GM18499 (cell line): ENCODE data around the gene HSD11B1.

Source experiments
- ATAC-seq: cut with Tn5 transposase; IDR thresholded peaks from one replicate; pipeline ENCODE4 v1.9.1; 2021; ENCODE audit warnings: moderate number of reproducible peaks; ENCODE audit not compliant: insufficient read depth, unreplicated experiment

The HSD11B1 gene

DNA sequence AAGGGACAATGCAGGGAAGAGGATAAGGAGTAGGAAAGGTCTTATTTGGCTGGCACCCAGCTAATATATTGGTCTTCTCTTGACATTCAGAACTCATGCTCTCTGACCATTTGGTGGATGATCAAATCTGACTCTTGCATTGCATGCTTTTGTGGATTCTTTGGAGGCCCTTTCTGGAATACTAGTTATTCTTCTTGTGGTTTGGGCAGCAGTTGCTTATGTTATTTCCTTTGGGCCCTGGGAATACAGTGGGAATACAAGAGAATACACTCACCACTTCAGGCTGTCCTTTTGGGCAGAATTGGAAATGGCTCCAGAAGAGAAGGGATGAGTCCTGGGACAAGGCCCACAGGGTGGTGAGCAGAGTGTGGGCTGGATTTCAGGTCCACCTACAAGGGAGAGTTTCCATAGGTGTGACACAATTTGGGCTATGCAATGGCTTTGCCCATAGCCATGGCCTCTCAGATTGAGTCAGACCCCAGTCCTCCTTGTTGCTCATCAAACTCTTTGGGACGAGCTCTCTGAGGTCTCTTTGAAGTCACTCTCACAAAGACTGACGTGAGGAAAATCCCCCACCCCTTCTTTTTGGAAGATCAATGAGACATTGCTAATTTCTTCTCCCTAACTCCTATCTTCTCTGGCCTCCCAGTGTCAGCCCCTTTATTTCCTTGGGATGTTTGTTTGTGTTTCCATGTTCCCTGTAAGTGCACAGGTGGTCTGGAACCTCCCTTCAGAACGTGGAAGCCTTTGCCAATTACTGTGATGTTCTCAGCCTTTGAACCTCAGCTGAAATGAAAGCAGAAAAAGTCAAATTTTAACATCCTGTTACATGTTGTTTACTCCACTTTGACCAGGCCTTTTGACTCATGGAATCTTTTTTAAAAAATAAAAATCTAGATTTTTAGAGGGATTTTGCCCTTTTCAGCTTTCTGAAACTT is 19.4 kb downstream of the HSD11B1 start:
- ATAC-seq: no peak

DNA sequence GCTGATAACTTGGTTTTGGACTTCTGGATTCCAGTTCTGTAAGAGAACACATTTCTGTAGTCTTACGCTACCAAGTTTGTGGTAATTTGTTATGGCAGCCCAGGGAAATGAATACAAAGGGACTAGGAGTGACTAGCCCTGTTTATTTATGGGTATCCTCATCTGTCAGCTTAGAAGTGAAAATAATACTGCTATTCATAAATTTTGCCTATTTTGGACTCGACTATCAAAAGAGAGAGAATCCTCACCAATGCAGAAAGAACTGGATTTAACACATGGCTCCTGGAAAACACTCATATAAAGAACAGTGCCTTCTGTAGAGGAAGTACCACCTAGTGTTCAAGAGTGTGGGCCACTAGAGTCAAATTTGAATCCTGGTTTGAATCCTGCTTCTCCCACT is 22.6 kb downstream of the HSD11B1 start:
- ATAC-seq: no peak

DNA sequence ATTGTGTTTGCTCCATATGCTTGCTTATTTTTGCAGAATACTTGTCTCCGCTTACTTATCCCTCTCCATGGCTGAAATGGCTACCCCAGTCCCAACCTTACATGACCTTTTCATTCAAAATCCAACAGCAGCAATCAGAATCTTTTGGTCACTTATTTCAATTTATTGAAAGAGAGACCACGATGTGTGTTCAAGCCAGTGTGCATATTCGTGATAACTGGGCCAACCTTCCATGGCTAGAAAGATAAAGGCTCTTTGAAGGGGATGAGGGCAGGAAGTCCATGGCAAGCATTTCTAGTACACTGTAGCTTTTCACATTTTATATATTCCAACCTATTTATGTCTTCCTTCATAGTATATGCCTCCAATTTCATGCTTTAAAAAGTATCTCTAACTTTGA is 23.1 kb downstream of the HSD11B1 start:
- no peak for ATAC-seq

DNA sequence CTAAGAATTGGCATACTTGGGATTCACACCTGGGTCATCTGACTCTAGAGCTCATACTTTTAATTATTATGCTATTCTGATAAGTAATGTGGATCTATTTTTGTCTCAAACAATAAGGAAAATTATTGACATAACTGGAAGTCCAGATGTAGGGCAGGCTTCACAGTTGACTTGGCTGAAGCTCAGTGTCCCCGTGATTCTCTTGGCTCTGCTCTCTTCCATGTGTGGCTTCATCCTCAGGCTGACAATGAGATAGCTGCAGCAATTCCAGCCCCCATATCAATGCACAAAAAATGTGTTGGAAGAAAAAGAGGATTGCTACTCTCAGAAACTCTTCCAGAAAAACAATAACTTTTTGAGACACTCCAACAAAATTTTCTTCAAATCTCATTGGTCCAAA is 23.8 kb downstream of the HSD11B1 start:
- no peak for ATAC-seq

DNA sequence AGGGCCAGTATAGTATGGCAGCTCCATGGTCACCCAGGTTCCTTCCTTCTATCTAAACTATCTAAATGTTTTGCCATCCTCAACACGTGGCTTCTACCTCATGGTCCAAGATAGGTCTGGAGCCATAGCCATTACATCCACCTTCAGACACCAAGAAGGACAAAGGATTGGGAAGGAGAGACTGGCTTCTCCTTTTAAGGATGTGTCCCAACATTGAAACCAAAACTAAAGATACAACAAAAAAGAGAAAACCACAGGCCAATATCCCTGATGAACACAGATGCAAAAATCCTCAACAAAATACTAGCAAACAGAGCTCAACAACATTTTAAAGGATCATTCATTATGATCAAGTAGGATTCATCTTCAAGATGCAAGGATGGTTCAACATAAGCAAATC is 24.8 kb downstream of the HSD11B1 start:
- ATAC-seq: no peak

DNA sequence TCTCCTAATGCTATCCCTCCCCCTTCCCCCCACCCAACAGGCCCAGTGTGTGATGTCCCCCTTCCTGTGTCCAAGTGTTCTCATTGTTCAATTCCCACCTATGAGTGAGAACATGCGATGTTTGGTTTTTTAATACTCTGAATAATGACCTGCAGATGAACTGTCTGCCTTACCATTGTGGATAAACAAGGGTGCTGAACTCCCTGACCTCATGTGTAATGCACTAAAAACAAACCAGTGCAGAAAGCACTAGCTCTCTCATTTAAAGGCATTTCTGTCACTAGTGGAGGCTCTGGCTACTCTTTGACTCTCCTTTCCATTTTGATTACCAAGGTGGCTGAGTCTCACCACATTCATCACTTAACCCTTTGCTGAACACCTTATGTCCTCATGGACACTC is 28.1 kb downstream of the HSD11B1 start:
- ATAC-seq: no peak

DNA sequence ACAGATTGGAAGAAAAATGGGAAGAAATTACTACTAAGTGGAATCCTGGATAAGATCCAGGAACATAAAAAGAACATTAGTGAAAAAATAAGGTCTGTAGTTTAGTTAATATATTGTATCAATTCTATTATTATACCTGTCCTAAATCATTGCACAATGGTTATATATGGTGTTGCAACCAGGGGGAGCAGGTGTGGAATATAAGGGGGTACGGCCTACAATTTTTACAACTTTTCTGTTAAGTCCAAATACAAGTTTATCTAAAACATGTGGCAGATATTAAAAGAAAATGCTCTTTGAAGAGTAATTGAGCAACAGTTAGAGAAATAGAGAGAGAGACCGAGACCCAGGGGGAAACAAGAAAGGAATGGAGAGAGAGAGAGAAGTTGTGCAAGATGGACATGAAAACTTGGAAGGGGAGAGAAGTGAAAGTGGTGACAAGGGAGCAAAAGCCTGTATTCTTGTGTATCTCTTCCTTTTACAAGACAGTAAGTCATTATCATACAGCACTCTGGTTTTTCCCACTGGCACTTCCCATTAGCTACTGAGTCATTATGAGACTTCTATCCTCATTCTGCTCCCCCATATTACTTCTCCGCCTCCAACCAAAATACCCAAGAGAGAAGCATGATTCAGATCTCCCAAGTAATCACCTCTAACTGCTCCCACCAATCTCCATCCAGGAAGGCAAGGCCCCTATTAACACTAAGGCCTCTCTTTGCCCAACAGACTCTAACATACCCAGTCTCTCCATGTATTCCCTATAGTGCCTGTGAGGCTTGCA is 29.0 kb downstream of the HSD11B1 start:
- no peak for ATAC-seq

DNA sequence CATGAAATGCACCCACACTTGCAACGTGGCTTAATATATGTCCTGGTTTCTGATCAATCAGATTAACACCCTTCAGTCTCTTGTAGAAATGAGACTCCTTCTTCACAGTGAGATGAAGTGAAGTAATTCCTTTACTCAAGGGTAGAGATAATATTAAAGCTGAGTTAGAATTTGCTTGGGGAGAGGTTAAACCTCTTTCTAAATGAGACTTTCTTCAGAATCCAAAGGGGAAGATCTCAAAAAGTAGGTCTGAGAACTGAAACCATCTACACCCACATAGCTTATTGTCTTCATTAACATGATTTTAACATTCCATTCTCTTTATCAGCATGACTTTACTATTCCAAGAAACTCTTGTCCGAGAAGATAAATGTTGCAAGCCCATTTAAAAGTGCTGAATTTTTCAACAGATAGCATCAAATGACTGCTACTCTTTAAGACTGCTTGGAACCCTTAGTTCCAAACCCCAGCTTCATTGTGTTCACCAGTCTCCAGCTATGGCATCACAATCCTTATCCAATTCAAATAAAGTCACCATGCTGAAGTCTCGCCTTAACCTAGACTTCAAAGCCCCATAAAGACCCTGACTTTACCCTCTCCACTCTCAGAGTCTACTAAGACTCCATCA is 32.0 kb downstream of the HSD11B1 start:
- no peak for ATAC-seq

DNA sequence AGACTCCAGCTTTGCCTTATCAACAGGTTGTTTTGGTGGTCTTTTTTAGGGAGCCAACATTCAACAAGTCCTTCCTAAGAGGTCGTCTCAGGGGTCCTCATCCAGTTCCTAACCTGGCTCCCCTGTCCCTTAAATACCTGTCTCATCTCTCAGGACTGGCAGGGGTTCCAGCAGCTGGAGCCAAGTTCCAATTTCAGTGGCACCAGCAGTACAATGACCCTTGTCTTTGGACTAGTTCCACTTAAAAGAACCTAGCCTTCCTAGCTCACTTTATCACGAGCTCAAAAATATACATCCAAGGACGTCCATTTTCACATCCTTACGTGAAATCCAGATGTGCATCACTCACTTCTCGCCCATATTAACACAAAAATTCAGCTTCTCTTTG is 32.5 kb downstream of the HSD11B1 start:
- no peak for ATAC-seq

DNA sequence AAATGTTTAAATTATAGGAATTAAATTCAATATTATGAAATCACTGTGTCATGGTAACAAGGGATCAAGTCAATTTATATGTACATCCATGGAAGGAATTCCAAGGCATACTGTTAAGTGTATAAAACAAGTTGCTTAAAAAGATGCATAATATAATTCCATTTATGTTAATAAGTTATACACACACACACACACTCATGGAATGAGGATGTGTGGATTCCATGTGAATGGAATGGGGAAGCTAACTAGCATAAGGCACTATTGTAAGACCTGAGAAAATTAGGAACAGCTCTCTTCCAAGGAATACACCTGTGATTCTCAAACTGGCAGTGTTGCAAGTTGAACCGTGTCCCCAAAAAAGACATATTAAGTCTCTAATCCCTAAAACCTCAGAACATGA is 33.6 kb downstream of the HSD11B1 start:
- ATAC-seq: no peak

DNA sequence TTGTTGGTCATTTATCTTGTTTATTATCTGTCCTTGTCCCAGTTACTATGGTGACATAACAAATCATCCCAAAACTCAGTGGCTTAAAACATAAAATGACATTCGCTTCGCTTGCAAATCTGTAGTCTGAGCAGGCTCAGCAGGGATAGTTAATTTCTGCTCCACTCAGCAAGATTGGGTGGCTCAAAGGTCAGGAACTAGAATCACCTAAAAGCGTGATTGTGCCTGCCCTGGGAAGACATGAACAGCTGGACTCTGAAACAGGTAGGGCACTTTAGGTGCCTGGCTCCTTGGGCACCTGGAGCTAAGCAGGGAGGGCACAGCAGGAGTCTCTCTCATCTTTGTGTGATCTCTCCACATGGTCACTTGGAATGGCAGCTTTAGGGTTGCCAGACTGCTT is 36.5 kb downstream of the HSD11B1 start:
- ATAC-seq: no peak

DNA sequence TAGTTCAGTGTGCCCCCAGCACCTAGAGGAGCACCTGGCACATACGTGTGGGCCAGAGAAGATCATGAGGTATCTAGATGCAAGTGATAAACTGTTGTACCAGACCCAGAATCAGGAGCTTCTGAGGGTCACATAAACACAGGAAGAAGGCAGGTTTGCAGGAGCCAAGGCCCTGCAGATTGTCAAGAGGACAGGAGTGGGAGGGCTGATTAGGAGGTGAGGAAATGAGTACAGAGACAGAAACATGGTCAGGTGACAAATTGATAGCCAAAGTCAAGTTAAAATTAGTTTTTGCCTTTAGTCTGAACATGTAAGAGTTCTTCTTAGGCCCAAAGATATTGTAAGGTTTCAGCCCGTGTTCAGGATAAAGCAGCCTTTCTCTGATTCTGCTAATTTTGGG is 37.2 kb downstream of the HSD11B1 start:
- no peak for ATAC-seq

DNA sequence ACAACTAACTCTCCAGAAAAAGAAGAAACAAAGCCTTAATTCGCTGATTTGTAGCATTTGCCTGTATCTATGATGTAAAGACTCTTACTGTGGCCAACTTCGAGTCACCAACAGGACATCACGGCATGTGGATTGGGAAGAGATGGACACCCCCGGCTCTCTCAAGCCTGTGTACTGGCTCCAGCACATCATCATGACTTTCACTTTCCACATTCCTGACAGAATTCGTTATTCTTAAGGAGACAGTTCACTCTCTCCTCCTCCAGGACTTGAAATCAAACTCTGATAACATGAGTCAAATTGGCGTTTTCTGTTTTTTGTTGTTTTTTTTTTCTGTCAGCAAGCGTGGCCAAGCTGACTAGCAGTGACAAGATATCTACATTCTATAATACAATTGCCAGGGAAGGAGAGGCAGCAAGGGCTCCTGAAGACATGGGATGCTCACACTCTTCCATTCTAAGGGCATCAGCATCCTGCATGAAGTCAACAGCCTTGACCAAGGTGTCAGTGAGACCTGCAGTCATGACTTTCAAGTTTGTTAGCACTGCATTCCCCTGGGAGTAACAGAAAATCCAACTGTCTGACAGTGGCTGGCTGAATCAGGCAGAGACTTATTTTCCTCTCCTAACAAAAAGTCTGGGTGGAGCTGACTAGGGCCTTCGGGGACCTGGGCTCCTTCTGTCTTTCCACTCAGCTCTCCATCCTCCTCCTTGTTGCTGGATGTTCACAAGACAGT is 37.9 kb downstream of the HSD11B1 start:
- ATAC-seq: no peak

DNA sequence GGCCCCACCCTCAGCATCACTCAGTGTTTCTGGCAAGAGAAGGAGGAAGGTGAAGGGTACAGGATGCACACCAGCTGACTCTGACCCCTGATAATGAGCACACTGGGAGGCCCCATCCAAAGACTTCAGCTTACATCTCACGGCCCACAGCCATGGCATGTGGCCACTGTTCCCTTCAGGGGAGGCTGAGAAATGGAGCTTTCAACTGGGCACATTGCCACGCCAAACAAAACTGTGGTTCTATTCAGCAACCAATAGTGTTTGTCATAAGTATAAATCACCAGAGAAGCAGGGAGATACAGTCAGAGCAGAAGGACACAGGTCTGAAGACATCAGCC is 38.5 kb downstream of the HSD11B1 start:
- no peak for ATAC-seq

DNA sequence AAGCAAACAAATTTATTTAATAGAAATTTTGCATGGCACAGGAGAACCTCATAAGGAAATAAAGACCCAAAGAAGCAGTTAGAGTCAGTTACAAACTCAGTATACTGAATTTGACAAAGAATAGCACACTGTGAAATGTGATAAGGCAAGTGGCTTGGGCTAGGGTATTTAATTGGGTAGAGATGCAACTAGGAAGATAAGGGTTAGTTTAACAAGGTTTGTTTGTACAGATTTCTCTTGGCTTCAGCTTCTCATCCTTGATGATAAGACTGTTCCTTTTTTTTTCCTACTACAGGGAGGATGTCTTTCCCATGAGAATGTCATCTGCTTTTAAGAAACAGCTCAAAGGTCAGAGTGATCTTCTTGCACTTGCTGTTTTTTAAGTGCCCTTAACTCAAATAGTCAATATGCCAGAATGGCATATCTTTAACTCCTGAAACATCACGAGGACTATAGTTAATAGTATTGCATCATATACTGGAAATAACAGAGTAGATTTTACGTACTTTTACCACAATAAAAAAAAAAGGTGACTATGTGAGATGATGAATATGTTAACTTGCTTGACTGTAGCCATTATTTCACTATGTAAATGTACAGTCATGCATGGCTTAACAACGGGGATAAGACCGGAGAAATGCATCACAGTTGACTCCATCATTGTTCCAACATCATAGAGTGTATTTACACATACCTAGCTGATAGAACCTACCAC is 42.0 kb downstream of the HSD11B1 start:
- no peak for ATAC-seq

DNA sequence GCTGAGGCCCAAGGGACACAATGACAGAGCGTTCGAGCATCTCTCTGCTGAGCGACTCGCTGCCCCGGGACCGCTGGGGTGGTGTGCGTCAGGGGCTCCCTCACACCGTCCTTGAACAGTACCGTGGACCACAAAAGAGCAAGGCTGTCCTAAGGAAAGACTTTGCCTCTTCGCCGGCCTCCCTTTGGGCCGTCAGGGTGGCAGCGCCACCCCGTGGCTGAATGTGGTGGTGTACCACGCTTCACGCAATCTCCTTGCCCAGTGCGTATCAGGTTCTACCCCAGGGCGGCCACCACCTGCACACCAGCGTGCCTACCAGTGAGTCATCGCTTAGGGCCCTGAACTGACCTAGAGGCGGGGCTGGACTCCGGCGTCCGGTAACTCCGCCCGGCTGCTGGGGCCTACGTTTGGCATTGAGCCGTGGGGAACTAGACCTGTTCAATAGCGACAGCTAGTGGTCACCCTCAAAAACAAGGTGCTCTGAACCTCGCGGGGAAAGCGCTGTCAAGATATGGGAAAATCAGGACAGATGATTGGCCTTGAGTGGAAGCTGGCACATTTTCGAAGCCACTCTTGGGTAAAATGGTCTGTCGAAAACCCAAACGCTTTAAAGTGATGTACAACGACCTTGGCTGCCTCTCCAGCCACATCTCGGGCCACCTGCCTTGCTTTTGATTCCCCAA is 43.1 kb downstream of the HSD11B1 start:
- ATAC-seq: peak; percentile 54

DNA sequence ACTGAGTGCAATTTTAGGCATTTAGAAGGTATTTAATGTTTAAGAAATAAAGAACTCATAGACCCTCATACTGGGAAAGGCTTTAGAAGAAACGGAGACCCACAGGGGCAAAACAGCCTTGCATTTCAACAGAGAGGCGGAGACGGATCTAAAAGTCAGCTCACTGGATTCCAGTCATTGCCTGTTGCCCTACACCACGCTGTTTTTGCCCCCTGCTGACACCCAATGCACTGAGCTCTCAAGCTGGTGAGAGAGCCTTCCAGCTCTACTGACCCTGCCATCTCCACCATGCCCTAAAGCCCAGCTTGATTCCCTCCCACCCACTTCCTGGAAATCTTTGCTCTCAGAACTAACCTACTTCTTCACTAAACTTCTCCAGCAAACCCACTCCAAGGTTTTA is 44.0 kb downstream of the HSD11B1 start:
- ATAC-seq: no peak

DNA sequence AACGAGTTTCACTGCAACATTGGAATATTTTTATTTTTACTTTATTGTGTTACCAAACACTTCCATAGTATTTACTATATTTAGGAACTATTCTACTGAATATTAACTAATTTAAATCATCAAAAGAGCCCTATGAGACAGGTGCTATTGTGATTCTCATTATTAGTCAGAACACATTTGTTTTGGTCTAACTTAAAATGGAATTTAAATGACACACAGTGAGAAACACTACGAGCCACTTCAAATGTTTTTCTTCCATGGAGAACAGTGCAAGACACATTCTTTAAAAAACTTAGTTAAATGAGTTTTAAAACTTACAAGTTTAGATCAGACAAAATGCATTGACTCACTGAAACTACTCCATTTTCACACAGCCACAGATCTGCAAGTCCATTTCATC is 44.6 kb downstream of the HSD11B1 start:
- ATAC-seq: no peak

DNA sequence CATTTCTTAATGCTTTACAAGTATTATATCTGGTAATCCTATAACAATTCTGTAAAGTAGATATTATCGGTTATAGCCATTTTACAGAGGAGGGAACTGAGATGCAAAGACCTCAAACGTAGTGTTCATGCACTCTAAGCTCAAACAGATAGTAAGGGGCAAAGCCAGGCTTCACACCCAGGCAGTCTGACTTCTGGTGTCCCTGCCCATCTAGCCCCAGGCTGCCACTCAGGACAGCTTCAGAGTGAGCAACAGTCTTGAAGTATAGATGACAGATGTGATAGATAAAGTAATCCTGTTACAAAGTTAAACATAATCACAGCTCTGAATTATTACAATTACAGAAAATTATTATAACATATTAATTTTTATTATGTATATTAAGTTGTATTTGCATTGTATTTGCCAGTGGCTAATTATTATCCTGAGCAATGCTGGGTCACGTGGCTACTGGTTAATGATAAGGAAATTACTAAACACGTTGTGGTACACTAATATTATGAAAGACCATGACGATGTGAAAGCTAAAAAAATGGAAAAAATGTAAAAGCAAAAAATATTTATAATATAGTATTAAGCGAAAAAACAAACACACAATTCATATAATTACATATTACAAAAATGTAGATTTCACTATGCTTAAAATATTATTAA is 45.2 kb downstream of the HSD11B1 start:
- ATAC-seq: no peak
